Panc1 (cell line): ENCODE measurements around the gene SH3PXD2B. TPM values are rescaled to one million over a fixed set of nuclear protein-coding genes. Genes with fewer than 3 reads are reported as not detected.

Source experiments
- ATAC-seq: fragments of 200-7000 bp; cut with Tn5 transposase; 2 replicates; pipeline ENCODE4 v1.9.1; 2020; ENCODE audit warnings: mild to moderate bottlenecking, moderate library complexity
- BruUV-seq: library from RNA; stranded (reverse); fragments of 400-500 nt; replicated peaks from 2 replicates; lab custom pipeline; 2021; lab: Mats Ljungman, UMichigan
- CTCF ChIA-PET: fragments of 300-600 bp; sonication (Branson Sonifier 250); formaldehyde crosslinking; loops from one replicate; lab custom pipeline; 2022; ENCODE audit warnings: antibody characterized with exemption; lab: Charles Lee
- POLR2A ChIA-PET: fragments of 300-600 bp; sonication (Branson Sonifier 250); formaldehyde crosslinking; loops from one replicate; lab custom pipeline; 2022; ENCODE audit warnings: antibody characterized with exemption; lab: Charles Lee
- DNase-seq: peaks from one replicate; pipeline ENCODE4 v3.0.0-alpha.2; 2010; ENCODE audit warnings: low read depth, low spot score
- H3K27ac ChIP-seq: 2 replicates; pipeline ENCODE4 v1.5.1; 2011; ENCODE audit warnings: mild to moderate bottlenecking, low read length, inconsistent platforms
- H3K27me3 ChIP-seq: fragments of 200-500 bp; sonication (Bioruptor generic); 2 replicates; pipeline ENCODE4 v1.6.0; 2014; ENCODE audit warnings: low read length, inconsistent platforms; ENCODE audit not compliant: control insufficient read depth, insufficient read depth
- H3K36me3 ChIP-seq: fragments of 200-500 bp; sonication (Bioruptor generic); 2 replicates; pipeline ENCODE4 v1.5.1; 2014; ENCODE audit warnings: inconsistent platforms, mild to moderate bottlenecking, low read length, moderate library complexity; ENCODE audit not compliant: control insufficient read depth, insufficient read depth
- H3K4me1 ChIP-seq: 2 replicates; pipeline ENCODE4 v1.5.1; 2011; ENCODE audit warnings: inconsistent platforms, mild to moderate bottlenecking, low read length, moderate library complexity; ENCODE audit not compliant: control insufficient read depth, insufficient read depth
- H3K4me3 ChIP-seq, 2 experiments: 2 replicates each; pipeline ENCODE4 v1.5.1; 2011 to 2012; ENCODE audit warnings: low read depth in 2 of 2, low read length in 2 of 2, mild to moderate bottlenecking in 2 of 2, inconsistent platforms in 1 of 2, moderate library complexity in 1 of 2
- H3K9me3 ChIP-seq: fragments of 200-500 bp; sonication (Bioruptor generic); 2 replicates; pipeline ENCODE4 v1.5.1; 2014; ENCODE audit warnings: low read depth, mild to moderate bottlenecking, inconsistent platforms, low read length, moderate library complexity; ENCODE audit not compliant: control insufficient read depth, insufficient read depth
- POLR2AphosphoS5 ChIP-seq: IDR thresholded peaks from 2 replicates; pipeline ENCODE4 v1.6.1; 2012; ENCODE audit warnings: mild to moderate bottlenecking, low read depth, low read length, moderate library complexity
- SIN3A ChIP-seq: IDR thresholded peaks from 2 replicates; pipeline ENCODE4 v1.6.1; 2012; ENCODE audit warnings: low read depth, mild to moderate bottlenecking, low read length, moderate library complexity, borderline replicate concordance; ENCODE audit not compliant: insufficient read depth
- TCF7L2 ChIP-seq: IDR thresholded peaks from 2 replicates; pipeline ENCODE4 v1.6.1; 2011; ENCODE audit warnings: mild to moderate bottlenecking, low read depth, low read length, inconsistent platforms
- in situ Hi-C: cut with HindIII; loops from 2 replicates; pipeline ENCODE4 v1.10.0; 2016; ENCODE audit warnings: low sequenced_read_pairs, low pct_unique_long_range_greater_than_20kb
- intact Hi-C: fragments of 100-400 bp; cut with micrococcal nuclease; formaldehyde crosslinking; loops from one replicate; pipeline ENCODE4 v1.10.0; 2022; ENCODE audit not compliant: unreplicated experiment
- total RNA-seq: library from RNA; stranded (reverse); gene quantifications from one replicate; pipeline ENCODE4 v1.2.1, GENCODE V29; 2021; ENCODE audit not compliant: unreplicated experiment
- TF ChIP-seq, protein P1 (sequence below), 2 experiments: IDR thresholded peaks; 2 replicates each; pipeline ENCODE4 v1.6.1; 2011 to 2012; ENCODE audit warnings: low read depth in 2 of 2, control low read depth in 1 of 2, low read length in 1 of 2, mild to moderate bottlenecking in 1 of 2, moderate library complexity in 1 of 2; ENCODE audit not compliant: insufficient read depth in 1 of 2
- TF ChIP-seq, protein P2 (sequence below): fragments of 450-650 bp; IDR thresholded peaks from 2 replicates; pipeline ENCODE4 v1.5.1; 2017; ENCODE audit warnings: mild to moderate bottlenecking

The SH3PXD2B gene
- total RNA-seq, 1 experiment from 2014 or later, result 39.7 TPM

- Histone ChIP-seq H3K9me3 (no peaks in the 10 kb centered on the region), H3K4me3 (no peak overlapping the region), H3K36me3 (no peaks in the 10 kb centered on the region), H3K4me1 (peaks cover 8% of the 10 kb centered on the region; the same call in 1 of the 2 replicates), H3K27me3 (no peaks in the 10 kb centered on the region), H3K27ac (no peak overlapping the region)
- TF ChIP-seq POLR2AphosphoS5, result no peak
- TF ChIP-seq, protein P1, sequence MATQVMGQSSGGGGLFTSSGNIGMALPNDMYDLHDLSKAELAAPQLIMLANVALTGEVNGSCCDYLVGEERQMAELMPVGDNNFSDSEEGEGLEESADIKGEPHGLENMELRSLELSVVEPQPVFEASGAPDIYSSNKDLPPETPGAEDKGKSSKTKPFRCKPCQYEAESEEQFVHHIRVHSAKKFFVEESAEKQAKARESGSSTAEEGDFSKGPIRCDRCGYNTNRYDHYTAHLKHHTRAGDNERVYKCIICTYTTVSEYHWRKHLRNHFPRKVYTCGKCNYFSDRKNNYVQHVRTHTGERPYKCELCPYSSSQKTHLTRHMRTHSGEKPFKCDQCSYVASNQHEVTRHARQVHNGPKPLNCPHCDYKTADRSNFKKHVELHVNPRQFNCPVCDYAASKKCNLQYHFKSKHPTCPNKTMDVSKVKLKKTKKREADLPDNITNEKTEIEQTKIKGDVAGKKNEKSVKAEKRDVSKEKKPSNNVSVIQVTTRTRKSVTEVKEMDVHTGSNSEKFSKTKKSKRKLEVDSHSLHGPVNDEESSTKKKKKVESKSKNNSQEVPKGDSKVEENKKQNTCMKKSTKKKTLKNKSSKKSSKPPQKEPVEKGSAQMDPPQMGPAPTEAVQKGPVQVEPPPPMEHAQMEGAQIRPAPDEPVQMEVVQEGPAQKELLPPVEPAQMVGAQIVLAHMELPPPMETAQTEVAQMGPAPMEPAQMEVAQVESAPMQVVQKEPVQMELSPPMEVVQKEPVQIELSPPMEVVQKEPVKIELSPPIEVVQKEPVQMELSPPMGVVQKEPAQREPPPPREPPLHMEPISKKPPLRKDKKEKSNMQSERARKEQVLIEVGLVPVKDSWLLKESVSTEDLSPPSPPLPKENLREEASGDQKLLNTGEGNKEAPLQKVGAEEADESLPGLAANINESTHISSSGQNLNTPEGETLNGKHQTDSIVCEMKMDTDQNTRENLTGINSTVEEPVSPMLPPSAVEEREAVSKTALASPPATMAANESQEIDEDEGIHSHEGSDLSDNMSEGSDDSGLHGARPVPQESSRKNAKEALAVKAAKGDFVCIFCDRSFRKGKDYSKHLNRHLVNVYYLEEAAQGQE (IDR thresholded peaks at IDR 0.05; ENCODE audit: insufficient read depth in 1 of 2, low read depth in 2 of 2, low read length in 1 of 2), result no peak
- TF ChIP-seq, protein P2, sequence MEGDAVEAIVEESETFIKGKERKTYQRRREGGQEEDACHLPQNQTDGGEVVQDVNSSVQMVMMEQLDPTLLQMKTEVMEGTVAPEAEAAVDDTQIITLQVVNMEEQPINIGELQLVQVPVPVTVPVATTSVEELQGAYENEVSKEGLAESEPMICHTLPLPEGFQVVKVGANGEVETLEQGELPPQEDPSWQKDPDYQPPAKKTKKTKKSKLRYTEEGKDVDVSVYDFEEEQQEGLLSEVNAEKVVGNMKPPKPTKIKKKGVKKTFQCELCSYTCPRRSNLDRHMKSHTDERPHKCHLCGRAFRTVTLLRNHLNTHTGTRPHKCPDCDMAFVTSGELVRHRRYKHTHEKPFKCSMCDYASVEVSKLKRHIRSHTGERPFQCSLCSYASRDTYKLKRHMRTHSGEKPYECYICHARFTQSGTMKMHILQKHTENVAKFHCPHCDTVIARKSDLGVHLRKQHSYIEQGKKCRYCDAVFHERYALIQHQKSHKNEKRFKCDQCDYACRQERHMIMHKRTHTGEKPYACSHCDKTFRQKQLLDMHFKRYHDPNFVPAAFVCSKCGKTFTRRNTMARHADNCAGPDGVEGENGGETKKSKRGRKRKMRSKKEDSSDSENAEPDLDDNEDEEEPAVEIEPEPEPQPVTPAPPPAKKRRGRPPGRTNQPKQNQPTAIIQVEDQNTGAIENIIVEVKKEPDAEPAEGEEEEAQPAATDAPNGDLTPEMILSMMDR, result no peak
- no peak for TF ChIP-seq TCF7L2
- TF ChIP-seq SIN3A, result no peak
- in situ Hi-C loops, result no loop called here
- CTCF ChIA-PET, result no interaction called here
- DNase-seq (no peak), ATAC-seq (no peak)
- intact Hi-C loops, result no loop called here
- BruUV-seq, result no TSS peak
- POLR2A ChIA-PET, result no interaction called here
Observed at GRCh38 chr5:172433071-172433470, 21.3 kb downstream of the SH3PXD2B start.

- BruUV-seq, result no TSS peak
Observed at GRCh38 chr5:172430354-172430753, 24.0 kb downstream of the SH3PXD2B start.

More at GRCh38 chr5:172430354-172430753, 24.0 kb downstream of the SH3PXD2B start:
- TF ChIP-seq POLR2AphosphoS5, result no peak
- TF ChIP-seq, protein P2, result no peak
- no peak for TF ChIP-seq TCF7L2
- no peak for TF ChIP-seq SIN3A
- TF ChIP-seq, protein P1 (IDR thresholded peaks at IDR 0.05; ENCODE audit: insufficient read depth in 1 of 2, low read depth in 2 of 2, low read length in 1 of 2), result no peak
- Histone ChIP-seq H3K27me3 (no peaks in the 10 kb centered on the region), H3K27ac (no peak overlapping the region), H3K9me3 (no peaks in the 10 kb centered on the region), H3K36me3 (no peaks in the 10 kb centered on the region), H3K4me3 (no peak overlapping the region), H3K4me1 (no peaks in the 10 kb centered on the region)
- DNase-seq (no peak), ATAC-seq (no peak)
- CTCF ChIA-PET, result no interaction called here
- intact Hi-C loops, result no loop called here
- in situ Hi-C loops, result no loop called here
- POLR2A ChIA-PET, result interaction anchor here (0.6 kb wide), 1 partner anchor 243 kb away, joined by 4 read pairs; no protein-coding TSS in a partner anchor
